Stimulated activated CD8-positive, alpha-beta memory T cell treated with anti-CD3 and anti-CD28 coated beads, Interleukin-2, amount 100 ng/mL, for 1 hour (primary cell): ENCODE measurements around the gene KIAA1217.

ENCODE experiments used
- DNase-seq, 2 donors: peaks; one replicate each; pipeline ENCODE4 v3.0.0-alpha.2; 2020; ENCODE audit warnings: low read depth in 2 of 2

Gene KIAA1217

DNA sequence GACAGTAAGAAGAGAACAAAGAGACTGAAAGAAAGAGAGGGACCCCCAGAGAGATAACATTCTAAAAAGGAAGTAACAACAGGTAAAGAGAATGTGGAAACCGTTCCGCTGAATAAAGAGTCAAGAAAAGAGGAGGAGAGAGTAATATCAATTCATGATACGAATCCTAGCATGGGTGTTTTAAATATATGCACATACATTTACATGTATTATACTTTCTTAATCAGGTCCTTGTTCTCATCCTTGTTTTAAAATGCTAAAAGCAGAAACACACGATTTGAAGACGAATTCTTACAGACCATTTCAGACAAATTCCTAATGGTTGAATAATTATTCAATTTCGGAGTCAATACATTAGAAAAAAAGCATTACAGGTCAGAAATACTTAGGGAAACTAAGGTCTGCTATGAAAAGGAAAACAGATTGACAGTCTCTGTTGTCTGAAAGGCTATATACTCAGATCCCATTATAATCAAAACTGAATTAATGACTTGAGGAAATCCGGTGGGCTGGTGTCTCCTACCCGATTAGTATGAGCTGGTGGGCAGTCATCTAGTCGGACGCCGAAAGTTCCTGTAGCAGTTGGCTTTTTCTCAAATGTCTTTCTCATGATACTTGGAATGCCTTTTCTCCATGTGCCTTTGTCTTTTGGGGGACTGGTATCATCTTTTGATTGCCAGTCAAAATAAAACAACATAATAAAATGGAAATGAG lies 387.4 kb downstream of the KIAA1217 start:
- no peak for DNase-seq

DNA sequence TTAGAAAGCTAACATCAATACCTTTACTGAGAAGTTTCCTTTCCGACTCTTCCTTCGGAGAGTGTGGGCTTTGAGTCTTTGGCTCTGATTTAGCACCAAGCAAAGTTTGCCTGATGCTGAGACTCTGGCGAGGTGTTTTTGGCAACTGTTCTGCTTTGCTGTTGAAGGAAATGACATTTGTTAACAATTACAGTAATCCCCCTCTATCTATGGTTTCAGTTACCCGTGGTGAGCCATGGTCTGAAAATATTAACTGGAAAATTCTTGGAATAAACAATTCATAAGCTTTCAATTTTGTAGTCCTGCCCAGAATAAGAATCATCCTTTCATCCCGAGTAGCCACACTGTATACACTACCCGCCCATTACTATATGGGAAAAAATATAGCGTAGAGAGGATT lies 388.5 kb downstream of the KIAA1217 start:
- DNase-seq, result no peak
